ENCODE measurements around the gene MIF4GD. TPM values are rescaled to one million over a fixed set of nuclear protein-coding genes. Genes with fewer than 3 reads are reported as not detected.

MIF4GD gene
- total RNA-seq, 4 donors from 2014 or later, result 22.9 to 30.3 (median 24.3) TPM

DNA sequence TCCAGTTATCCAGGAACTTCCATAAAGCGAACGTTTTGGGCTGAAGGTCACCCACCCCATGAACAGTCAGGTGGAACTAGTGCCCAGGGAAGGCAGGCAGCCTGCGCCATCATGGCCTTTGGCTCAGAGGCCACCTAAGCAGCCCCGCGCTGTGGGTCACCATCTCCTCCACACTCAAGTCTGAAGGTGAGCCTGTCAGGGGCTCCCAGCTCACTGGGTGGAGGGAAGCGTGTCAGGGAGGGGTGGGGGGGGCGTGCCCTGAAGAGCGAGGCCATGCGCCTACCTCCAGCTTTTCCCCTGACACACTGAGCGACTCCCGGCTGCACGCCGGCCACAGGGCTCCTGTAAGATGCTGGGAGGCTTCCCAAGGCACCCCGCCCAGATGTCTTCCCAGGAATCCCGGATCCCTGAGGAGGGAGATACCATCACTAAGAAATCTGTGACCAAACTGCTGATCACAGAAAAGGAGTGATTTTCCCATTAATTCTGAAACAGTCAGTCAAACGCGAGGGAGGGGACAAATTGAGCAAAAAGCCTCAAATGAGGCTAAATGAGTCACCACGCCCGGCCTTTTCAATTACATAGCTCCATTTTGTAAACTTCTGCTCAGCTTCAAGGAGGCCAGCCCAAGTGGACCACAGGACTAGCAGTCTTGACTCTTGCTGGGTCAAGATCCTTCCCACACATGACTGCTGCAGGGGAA lies 44.7 kb upstream of the MIF4GD start:
- DNase-seq (ENCODE audit: low spot score) (no peak), ATAC-seq (ENCODE audit: low FRiP score) (no peak)
- TF ChIP-seq, protein P1, sequence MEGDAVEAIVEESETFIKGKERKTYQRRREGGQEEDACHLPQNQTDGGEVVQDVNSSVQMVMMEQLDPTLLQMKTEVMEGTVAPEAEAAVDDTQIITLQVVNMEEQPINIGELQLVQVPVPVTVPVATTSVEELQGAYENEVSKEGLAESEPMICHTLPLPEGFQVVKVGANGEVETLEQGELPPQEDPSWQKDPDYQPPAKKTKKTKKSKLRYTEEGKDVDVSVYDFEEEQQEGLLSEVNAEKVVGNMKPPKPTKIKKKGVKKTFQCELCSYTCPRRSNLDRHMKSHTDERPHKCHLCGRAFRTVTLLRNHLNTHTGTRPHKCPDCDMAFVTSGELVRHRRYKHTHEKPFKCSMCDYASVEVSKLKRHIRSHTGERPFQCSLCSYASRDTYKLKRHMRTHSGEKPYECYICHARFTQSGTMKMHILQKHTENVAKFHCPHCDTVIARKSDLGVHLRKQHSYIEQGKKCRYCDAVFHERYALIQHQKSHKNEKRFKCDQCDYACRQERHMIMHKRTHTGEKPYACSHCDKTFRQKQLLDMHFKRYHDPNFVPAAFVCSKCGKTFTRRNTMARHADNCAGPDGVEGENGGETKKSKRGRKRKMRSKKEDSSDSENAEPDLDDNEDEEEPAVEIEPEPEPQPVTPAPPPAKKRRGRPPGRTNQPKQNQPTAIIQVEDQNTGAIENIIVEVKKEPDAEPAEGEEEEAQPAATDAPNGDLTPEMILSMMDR (IDR thresholded peaks at IDR 0.05), result no peak

DNA sequence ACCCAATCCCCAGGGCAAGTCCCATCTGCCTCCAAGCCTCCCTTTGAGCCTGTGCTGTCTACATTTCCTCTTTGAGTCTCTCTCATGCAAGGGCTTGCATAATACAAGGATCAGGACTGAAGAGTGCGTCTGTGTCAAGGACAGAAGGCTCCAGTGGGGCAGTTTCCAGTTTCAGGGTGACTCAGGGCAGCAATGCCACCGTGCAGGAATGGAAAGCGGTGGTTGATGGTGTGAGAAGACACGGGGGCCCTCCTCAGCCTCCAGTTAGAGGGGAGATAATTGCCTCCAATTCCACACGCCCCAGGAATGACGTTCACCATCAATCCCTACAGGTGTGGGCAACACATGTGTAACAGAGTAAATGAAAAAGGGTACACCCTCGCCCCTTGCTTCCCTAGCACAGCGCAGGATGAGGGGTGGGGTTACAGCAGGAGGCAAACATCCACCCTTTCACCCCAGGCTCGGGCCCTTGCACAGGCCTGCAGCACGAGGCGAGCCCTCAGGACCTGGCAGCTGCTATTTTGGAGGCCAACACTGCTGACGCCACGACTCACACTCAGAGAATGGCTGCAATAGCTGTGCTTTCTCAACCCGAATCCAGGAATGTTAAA lies 43.0 kb upstream of the MIF4GD start:
- peak; percentile 52 for ATAC-seq (ENCODE audit: low FRiP score)
- TF ChIP-seq, protein P1 (IDR thresholded peaks at IDR 0.05), result no peak

DNA sequence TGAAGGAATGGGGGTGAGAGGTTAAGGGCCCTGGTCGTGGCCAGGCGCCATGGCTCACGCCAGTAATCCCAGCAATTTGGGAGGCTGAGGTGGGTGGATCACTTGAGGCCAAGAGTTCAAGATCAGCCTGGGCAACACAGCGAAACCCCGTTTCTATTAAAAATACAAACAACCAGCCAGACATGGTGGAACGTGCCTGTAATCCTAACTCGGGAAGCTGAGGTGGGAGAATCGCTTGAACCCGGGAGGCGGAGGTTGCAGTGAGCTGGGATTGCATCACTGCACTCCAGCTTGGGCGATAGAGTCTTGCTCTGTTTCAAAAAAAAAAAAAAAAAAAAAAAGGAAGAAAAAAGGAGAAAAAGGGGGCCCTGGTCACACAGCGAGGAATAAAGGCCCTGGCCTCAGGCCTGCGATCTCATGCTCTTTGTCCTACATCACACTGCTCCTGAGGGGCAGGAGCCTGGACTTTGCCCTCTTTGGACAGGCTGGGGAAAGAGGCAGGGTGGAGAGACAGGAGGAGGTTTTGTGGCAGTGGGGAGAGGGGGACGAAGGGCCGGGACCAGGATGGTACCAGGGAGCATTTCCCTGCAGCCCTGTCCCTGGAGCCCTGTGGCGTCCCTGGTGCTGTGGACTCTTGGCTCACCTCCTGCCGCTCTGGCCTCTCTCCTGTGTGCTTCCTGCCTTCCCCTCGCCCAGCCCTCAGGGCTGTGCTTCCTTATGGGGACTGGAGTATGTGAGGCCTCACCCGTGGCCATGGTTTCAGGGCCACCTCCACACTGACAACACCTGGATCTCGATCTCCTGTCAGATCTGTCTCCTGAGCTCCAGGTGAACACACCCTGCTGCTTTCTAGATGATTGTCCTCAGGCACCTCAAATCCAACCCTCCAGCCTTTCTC lies 38.0 kb upstream of the MIF4GD start:
- TF ChIP-seq, protein P1 (IDR thresholded peaks at IDR 0.05), result no peak
- ATAC-seq (ENCODE audit: low FRiP score) (no peak), DNase-seq (ENCODE audit: low spot score) (no peak)

More for the DNA sequence above, 43.0 kb upstream of the MIF4GD start:
- no peak for DNase-seq (ENCODE audit: low spot score)

DNA sequence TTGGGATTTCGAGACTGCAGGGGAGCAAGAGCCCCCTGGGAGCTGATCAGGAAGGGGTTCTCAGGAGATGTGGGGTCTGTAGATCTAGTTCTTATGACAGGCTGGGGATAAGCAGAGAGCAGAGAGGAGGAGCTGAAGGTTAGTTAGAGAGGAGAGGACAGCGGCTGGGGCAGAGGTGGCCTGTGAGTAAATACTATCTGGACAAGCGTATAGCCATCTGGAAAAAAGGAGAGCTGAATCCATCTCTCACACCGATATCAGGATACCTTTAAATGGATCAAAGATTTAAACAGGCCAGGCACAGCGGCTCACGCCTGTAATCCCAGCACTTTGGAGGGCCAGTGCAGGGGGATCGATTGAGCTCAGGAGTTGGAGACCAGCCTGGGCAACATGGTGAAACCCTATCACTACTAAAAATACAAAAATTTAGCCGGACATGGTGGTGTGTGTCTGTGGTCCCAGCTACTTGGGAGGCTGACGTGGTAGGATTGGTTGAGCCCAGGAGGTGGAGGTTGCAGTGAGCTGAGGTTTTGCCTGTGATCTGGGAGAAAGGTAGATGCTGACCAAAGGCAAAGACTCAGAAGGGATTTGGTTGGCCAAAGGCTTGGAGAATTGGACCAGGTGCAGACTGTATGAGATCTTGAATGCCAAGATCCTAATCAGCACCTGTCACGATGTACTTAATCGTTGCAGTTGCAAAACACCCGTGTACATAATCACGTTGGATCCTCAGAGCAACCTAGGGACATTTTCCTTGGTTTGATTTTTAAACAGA lies 37.1 kb upstream of the MIF4GD start:
- DNase-seq (ENCODE audit: low spot score), result no peak
- ATAC-seq (ENCODE audit: low FRiP score), result no peak
- TF ChIP-seq, protein P1 (IDR thresholded peaks at IDR 0.05), result no peak

DNA sequence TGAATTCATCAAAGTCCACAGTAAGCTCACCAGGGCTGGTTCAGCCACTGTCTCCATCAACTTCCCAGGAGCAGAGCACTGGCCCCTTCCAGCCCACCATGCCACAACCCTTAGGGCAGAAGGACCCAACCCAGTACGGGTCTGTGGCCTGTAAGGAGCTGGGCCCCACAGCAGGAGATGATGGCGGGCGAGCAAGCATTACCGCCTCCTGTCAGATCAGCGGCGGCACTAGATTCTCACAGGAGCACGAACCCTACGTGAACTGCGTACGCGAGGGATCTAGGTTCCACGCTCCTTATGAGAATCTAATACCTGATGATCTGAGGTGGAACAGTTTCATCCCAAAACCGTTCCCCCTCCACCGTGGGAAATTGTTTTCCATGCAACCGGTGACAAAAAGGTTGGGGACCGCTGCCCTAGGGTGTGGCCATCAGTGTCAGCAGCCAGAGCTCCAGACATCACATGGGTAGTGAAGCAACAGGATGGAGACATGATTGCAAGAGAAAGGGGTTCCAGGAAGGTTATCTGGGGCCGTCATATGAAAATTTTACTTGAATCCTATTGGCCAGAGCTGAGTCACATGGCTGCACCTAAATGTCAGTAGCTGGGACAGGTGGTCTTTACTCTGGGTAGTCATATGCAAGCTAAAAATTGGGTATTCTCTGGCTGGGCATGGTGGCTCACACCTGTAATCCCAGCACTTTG lies 30.6 kb upstream of the MIF4GD start:
- TF ChIP-seq, protein P1 (IDR thresholded peaks at IDR 0.05), result no peak
- DNase-seq (ENCODE audit: low spot score), result no peak
- peak; percentile 31 for ATAC-seq (ENCODE audit: low FRiP score)

DNA sequence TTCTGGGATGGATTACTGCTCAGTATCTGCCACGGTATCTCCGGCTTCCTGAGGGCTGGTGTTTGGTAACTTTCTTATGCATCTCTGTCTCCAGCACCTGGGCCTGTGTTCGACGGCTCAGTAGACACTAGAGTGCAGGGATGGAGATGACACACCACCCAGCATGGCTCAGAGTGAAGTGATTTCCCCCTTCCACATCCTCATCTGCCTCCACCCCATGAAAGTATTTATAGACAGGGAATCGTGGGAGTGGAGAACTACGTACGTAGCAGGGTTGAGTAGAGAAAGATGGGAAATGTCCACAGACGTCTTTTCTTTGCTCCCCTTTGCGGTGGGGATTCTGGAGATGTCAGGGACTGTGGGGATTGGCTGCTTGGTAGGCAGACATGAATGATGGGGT lies 30.0 kb upstream of the MIF4GD start:
- DNase-seq (ENCODE audit: low spot score) (no peak), ATAC-seq (ENCODE audit: low FRiP score) (peak; percentile 34)
- TF ChIP-seq, protein P1 (IDR thresholded peaks at IDR 0.05), result no peak
